HEK293T (cell line): Measurements from ENCODE around the gene KIFC3.

Experiments
- FOXM1 ChIP-seq: fragments of 450-650 bp; IDR thresholded peaks from 2 replicates; pipeline ENCODE4 v1.6.1; 2017; ENCODE audit warnings: mild to moderate bottlenecking, borderline replicate concordance
- SP1 ChIP-seq: fragments of 450-650 bp; IDR thresholded peaks from 2 replicates; pipeline ENCODE4 v1.6.1; 2017
- SUZ12 ChIP-seq: fragments of 450-650 bp; IDR thresholded peaks from 2 replicates; pipeline ENCODE4 v1.6.1; 2016; ENCODE audit warnings: mild to moderate bottlenecking
- TF ChIP-seq, protein P1 (sequence below): fragments of 450-650 bp; IDR thresholded peaks from 2 replicates; pipeline ENCODE4 v1.6.1; 2016

GRCh38 chr16:57834936-57835335 is 32.6 kb upstream of the KIFC3 start:
- TF ChIP-seq SUZ12 (no peak), FOXM1 (no peak), SP1 (no peak)
- TF ChIP-seq, protein P1, sequence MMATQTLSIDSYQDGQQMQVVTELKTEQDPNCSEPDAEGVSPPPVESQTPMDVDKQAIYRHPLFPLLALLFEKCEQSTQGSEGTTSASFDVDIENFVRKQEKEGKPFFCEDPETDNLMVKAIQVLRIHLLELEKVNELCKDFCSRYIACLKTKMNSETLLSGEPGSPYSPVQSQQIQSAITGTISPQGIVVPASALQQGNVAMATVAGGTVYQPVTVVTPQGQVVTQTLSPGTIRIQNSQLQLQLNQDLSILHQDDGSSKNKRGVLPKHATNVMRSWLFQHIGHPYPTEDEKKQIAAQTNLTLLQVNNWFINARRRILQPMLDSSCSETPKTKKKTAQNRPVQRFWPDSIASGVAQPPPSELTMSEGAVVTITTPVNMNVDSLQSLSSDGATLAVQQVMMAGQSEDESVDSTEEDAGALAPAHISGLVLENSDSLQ, result no peak
